HEK293T (cell line): ENCODE measurements around the gene THOC1.

Experiments used
- ARNT ChIP-seq: fragments of 450-650 bp; IDR thresholded peaks from 2 replicates; pipeline ENCODE4 v1.6.1; 2017; ENCODE audit warnings: mild to moderate bottlenecking
- BHLHE40 ChIP-seq: fragments of 450-650 bp; IDR thresholded peaks from 2 replicates; pipeline ENCODE4 v1.6.1; 2016; ENCODE audit warnings: mild to moderate bottlenecking, moderate library complexity, borderline replicate concordance
- CTBP1 ChIP-seq: fragments of 450-650 bp; IDR thresholded peaks from 2 replicates; pipeline ENCODE4 v1.6.1; 2016; ENCODE audit warnings: borderline replicate concordance
- FOXA1 ChIP-seq: fragments of 450-650 bp; IDR thresholded peaks from 2 replicates; pipeline ENCODE4 v1.6.1; 2016; ENCODE audit warnings: mild to moderate bottlenecking
- FOXM1 ChIP-seq: fragments of 450-650 bp; IDR thresholded peaks from 2 replicates; pipeline ENCODE4 v1.6.1; 2017; ENCODE audit warnings: mild to moderate bottlenecking, borderline replicate concordance
- L3MBTL2 ChIP-seq: fragments of 450-650 bp; conservative IDR thresholded peaks from 2 replicates; pipeline ENCODE4 v1.6.1; 2016; ENCODE audit warnings: mild to moderate bottlenecking
- LEF1 ChIP-seq: fragments of 450-650 bp; IDR thresholded peaks from 2 replicates; pipeline ENCODE4 v1.6.1; 2017; ENCODE audit warnings: mild to moderate bottlenecking, borderline replicate concordance
- NFRKB ChIP-seq: fragments of 450-650 bp; IDR thresholded peaks from 2 replicates; pipeline ENCODE4 v1.6.1; 2016; ENCODE audit warnings: mild to moderate bottlenecking, moderate library complexity
- SP1 ChIP-seq: fragments of 450-650 bp; IDR thresholded peaks from 2 replicates; pipeline ENCODE4 v1.6.1; 2017
- SUZ12 ChIP-seq: fragments of 450-650 bp; IDR thresholded peaks from 2 replicates; pipeline ENCODE4 v1.6.1; 2016; ENCODE audit warnings: mild to moderate bottlenecking
- TARDBP ChIP-seq: fragments of 450-650 bp; IDR thresholded peaks from 2 replicates; pipeline ENCODE4 v1.6.1; 2016
- ZNF384 ChIP-seq: fragments of 450-650 bp; IDR thresholded peaks from 2 replicates; pipeline ENCODE4 v1.6.1; 2016

GRCh38 chr18:179499-179898, 88.3 kb downstream of the THOC1 start:
- TF ChIP-seq SUZ12 = no peak
- TF ChIP-seq ZNF384 = no peak
- no peak for TF ChIP-seq TARDBP
- no peak for TF ChIP-seq FOXM1
- TF ChIP-seq CTBP1 = no peak
- no peak for TF ChIP-seq SP1
- no peak for TF ChIP-seq BHLHE40
- TF ChIP-seq ARNT = no peak
- TF ChIP-seq NFRKB = no peak
- TF ChIP-seq FOXA1 = no peak
- no peak for TF ChIP-seq LEF1
- TF ChIP-seq L3MBTL2 = no peak
